ENCODE data around the gene MSX1. TPM values are rescaled to one million over a fixed set of nuclear protein-coding genes. Genes with fewer than 3 reads are reported as not detected.

MSX1 gene
- total RNA-seq, 1 donor from 2014 or later = 67.3 TPM

DNA sequence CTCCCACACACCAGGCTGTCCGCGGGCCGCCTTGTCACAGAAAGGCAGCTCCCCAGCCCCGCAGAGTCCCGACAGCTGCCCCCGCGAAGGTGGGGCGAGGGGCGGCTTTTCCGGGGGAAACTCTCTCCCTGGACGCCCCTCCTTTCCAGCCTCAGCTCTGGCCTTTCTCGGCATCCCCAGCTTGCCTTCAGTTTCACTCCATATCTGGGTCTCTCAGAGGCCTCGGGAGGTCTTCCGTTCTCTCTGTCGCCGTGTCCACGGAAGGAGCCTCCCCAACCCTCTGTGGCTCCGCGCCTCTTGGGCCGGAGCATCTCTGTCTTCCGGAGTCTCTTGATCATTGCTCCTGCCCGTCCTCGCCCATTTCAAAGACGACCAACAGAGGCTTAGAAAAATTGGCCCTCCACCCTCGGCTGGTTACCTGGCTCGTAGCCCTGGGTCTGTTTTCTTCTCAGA lies 6.1 kb upstream of the MSX1 start:
- Mint-ChIP-seq H3K4me1 (ENCODE audit: unreplicated experiment) (peaks cover 43% of the 10 kb centered on the region), H3K36me3 (no peaks in the 10 kb centered on the region), H3K4me3 (peak overlapping the region; percentile 87), H3K9me3 (no peaks in the 10 kb centered on the region), H3K27ac (peak overlapping the region; percentile 31), H3K27me3 (peaks cover 68% of the 10 kb centered on the region)
- no peak for DNase-seq (ENCODE audit: extremely low spot score, unreplicated experiment)
- no peak for TF ChIP-seq CTCF (conservative IDR thresholded peaks at IDR 0.05)

DNA sequence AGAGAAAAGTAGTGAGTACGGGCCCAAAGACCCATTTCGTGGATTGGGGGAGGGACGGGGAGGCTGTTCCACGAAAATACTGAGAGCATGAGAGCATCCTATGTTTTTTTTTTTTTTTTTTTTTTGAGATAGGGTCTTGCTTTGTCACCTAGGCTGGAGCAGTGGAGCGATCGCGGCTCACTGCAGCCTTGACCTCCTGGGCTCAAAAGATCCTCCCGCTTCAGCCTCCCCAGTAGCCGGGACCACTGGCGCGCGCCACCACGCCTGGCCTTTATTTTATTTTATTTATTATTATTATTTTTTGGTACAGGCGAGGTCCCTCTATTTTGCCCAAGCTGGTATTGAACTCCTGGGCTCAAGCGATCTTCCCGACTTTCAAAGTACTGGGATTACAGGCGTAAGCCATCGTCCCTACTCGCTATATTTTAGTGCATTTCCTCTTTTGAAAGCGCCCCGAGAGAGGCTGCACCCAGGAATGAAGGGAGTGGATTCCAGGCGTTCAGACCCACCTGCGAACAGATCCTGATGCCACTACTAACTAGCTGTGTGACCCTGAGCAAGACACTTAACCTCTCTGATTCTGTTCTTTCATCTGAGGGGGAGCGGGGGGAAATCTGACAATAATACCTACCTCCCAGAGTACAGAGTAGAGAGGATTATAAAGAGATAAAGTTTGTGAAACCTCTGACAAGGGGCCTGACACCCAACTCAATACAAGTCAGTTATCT lies 5.4 kb upstream of the MSX1 start:
- Mint-ChIP-seq H3K27ac (no peak overlapping the region), H3K27me3 (peaks cover 75% of the 10 kb centered on the region), H3K4me1 (ENCODE audit: unreplicated experiment) (peaks cover 50% of the 10 kb centered on the region), H3K9me3 (no peaks in the 10 kb centered on the region), H3K4me3 (peak overlapping the region; percentile 54), H3K36me3 (no peaks in the 10 kb centered on the region)
- DNase-seq (ENCODE audit: extremely low spot score, unreplicated experiment) = no peak
- TF ChIP-seq CTCF (conservative IDR thresholded peaks at IDR 0.05) = no peak

DNA sequence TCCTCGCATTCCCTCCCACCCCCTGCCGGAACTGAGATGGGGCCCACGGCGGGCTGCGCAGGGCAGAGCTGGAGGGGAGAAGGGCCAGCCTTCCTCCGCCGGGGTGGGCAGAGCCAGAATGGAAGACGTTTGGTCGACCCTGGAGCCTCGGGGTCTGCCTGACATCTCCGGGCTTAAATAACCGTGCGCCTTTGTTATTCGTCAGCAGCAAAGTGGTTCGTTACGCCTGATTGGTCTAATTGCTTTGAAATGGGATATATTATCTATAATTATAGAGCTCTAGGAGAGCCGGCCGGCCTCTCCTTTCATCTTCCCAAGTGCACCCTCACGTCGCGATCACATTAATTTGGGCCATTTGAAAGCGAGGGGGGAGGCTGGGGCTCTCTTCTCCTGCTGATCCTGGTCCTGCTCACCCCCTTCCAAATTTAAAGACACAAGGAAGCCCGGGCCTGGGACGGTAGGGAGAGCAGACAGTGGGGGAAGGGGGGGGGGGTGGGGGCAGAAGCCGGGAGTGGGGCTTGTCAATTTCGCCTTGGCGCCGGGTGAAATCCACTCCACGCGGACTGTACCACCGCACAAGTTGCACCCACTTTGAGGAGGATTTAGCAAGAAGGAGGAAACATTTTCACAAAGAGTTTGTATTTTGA lies 4.7 kb upstream of the MSX1 start:
- Mint-ChIP-seq H3K36me3 (no peaks in the 10 kb centered on the region), H3K4me1 (ENCODE audit: unreplicated experiment) (peaks cover 51% of the 10 kb centered on the region), H3K4me3 (peak overlapping the region; percentile 89), H3K27ac (peak overlapping the region; percentile 90), H3K27me3 (peaks cover 76% of the 10 kb centered on the region), H3K9me3 (no peaks in the 10 kb centered on the region)
- TF ChIP-seq CTCF (conservative IDR thresholded peaks at IDR 0.05) = no peak
- no peak for DNase-seq (ENCODE audit: extremely low spot score, unreplicated experiment)

DNA sequence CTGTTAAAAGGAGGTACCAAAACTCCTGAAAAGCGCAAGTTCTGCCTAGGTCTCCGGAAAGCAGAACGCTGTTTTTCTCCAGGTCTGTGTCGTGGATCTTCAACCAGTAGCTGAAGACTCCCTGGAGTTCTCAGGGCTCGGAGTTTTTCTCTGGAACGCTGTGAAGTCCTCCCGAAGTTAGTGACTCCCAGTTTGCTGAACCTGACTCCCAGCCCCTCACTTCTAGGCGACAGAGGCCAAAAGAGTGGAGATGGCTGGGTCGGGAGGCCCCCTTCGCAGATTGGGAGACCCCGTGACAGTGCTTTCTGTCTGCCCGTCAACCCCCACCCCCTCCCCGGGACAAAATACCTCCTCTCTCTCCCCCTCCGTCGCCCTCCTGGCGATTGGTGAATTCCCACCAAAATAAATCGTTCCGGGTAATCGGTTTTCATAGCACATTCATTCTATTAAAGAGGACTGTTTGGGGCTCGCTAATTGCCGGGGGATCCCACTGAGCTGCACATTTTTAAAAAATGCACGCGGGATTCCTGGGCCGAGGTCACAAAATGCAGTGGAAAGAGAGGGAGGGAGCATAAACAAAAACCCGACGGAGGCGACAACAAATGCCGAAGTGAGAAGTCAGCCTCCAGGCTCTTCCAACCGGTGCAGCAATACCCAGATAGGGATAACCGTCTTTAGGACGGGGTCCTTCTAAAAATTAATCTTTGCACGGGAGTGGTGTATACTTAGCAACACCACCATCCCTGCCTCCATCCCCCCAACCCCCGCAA lies 4.0 kb upstream of the MSX1 start:
- H3K27me3 Mint-ChIP-seq = peaks cover 77% of the 10 kb centered on the region
- no peaks in the 10 kb centered on the region for H3K9me3 Mint-ChIP-seq
- no peak for DNase-seq (ENCODE audit: extremely low spot score, unreplicated experiment)
- peaks cover 51% of the 10 kb centered on the region for H3K4me1 Mint-ChIP-seq (ENCODE audit: unreplicated experiment)
- no peaks in the 10 kb centered on the region for H3K36me3 Mint-ChIP-seq
- no peak for TF ChIP-seq CTCF (conservative IDR thresholded peaks at IDR 0.05)
- H3K27ac Mint-ChIP-seq = peak overlapping the region; percentile 90
- peak overlapping the region; percentile 89 for H3K4me3 Mint-ChIP-seq

- peaks cover 79% of the 10 kb centered on the region for H3K27me3 Mint-ChIP-seq
- H3K27ac Mint-ChIP-seq = peak overlapping the region; percentile 90
- DNase-seq (ENCODE audit: extremely low spot score, unreplicated experiment) = no peak
- H3K9me3 Mint-ChIP-seq = no peaks in the 10 kb centered on the region
- H3K4me1 Mint-ChIP-seq (ENCODE audit: unreplicated experiment) = peaks cover 54% of the 10 kb centered on the region
- no peak for TF ChIP-seq CTCF (conservative IDR thresholded peaks at IDR 0.05)
- no peaks in the 10 kb centered on the region for H3K36me3 Mint-ChIP-seq
- peak overlapping the region; percentile 89 for H3K4me3 Mint-ChIP-seq
These were observed 3.1 kb upstream of the MSX1 start for GRCh38 chr4:4856071-4857000.

Data from type B pancreatic cell (in vitro differentiated cells).